ENCODE results near the gene SPPL2A.

DNA sequence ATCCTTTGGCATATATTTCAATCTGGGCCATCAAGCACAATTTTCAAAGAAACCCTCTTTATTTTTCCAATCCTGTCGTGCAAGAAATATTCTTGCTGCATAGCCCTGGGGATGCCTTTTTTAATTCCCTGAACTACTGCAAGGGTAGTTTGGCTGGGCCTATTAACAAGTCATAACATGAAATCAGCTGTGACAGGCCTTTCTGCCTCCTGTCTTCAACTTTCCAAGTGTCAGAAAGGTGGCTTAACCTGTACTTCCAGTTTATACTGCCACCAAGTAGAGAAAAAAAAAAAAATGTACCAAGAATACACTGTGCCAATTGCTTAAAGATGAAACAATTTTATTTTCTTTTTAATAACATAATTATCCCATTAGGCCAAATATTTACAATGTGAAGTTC lies 32.4 kb upstream of the SPPL2A start:
- TF ChIP-seq, protein P1, sequence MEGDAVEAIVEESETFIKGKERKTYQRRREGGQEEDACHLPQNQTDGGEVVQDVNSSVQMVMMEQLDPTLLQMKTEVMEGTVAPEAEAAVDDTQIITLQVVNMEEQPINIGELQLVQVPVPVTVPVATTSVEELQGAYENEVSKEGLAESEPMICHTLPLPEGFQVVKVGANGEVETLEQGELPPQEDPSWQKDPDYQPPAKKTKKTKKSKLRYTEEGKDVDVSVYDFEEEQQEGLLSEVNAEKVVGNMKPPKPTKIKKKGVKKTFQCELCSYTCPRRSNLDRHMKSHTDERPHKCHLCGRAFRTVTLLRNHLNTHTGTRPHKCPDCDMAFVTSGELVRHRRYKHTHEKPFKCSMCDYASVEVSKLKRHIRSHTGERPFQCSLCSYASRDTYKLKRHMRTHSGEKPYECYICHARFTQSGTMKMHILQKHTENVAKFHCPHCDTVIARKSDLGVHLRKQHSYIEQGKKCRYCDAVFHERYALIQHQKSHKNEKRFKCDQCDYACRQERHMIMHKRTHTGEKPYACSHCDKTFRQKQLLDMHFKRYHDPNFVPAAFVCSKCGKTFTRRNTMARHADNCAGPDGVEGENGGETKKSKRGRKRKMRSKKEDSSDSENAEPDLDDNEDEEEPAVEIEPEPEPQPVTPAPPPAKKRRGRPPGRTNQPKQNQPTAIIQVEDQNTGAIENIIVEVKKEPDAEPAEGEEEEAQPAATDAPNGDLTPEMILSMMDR (IDR thresholded peaks at IDR 0.05) = no peak
- TF ChIP-seq POLR2A (IDR thresholded peaks at IDR 0.05) (no peak), POLR2AphosphoS5 (IDR thresholded peaks at IDR 0.05) (no peak)
